ENCODE measurements around the gene FGD5.

The FGD5 gene

DNA sequence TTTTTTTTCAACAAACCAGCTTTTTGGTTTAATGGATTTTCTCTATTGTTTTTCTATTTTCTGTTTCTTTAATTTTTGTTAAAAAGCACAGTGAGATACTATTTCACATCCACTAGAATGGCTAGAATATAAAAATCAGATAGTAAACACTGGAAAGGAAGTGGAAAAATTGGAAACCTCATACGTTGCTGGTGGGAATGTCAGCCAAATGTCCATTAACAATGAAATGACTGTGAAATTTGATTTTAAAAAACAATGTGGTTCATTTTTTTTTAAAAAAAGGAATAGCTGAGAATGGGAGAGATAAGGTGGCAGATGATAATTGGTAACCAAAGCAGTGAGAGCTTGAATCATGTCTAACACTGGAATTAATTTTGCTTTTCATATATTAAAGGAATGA is 148.5 kb downstream of the FGD5 start:
- no peak for TF ChIP-seq ZFX (IDR thresholded peaks at IDR 0.05; ENCODE audit: borderline replicate concordance)
- TF ChIP-seq, protein P1, sequence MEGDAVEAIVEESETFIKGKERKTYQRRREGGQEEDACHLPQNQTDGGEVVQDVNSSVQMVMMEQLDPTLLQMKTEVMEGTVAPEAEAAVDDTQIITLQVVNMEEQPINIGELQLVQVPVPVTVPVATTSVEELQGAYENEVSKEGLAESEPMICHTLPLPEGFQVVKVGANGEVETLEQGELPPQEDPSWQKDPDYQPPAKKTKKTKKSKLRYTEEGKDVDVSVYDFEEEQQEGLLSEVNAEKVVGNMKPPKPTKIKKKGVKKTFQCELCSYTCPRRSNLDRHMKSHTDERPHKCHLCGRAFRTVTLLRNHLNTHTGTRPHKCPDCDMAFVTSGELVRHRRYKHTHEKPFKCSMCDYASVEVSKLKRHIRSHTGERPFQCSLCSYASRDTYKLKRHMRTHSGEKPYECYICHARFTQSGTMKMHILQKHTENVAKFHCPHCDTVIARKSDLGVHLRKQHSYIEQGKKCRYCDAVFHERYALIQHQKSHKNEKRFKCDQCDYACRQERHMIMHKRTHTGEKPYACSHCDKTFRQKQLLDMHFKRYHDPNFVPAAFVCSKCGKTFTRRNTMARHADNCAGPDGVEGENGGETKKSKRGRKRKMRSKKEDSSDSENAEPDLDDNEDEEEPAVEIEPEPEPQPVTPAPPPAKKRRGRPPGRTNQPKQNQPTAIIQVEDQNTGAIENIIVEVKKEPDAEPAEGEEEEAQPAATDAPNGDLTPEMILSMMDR (IDR thresholded peaks at IDR 0.05), result no peak
- no peak overlapping the region for H3K27ac ChIP-seq

- TF ChIP-seq ZFX (IDR thresholded peaks at IDR 0.05; ENCODE audit: borderline replicate concordance), result no peak
- TF ChIP-seq, protein P1 (IDR thresholded peaks at IDR 0.05), result no peak
- no peak overlapping the region for H3K27ac ChIP-seq
Measured at GRCh38 chr3:14969671-14970070, 150.9 kb downstream of the FGD5 start.

DNA sequence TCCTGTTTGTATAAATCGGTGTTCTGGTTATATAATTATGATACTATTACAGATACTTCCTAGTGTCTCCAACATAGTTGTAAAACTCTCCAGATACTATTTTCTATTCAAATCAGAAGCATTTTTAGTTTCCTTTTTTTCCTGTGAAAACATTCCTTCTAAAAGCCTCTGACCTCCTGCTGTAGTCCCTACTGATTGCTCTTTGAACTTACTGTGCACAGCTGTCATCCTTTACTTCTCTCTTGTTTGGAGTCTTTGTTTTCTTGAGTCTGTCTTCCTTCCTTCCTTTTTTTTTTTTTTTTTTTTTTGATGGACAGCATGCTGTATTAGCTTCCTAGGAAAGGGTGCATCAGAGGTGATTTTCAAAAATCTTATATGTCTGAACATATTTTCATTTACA is 157.6 kb downstream of the FGD5 start:
- TF ChIP-seq, protein P1 (IDR thresholded peaks at IDR 0.05), result no peak
- no peak for TF ChIP-seq ZFX (IDR thresholded peaks at IDR 0.05; ENCODE audit: borderline replicate concordance)
- no peak overlapping the region for H3K27ac ChIP-seq

DNA sequence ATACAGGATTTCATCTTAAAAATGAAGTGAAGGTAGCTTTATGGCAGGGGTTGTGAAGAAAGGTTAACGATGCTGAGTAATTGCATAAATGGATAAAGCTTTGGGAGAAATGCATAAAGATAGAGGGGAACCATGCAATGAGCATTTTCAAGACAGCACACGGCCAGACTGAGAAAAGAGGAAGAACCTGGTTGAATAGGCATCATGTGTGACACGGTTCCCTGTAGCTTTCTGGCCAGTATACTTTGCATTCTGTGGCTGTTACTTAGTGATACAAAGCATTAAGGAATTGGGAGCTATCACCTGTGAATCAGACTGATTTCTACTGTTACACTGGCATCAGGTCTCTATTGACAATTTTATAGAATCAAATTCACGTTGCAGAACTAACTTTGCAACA is 161.9 kb downstream of the FGD5 start:
- no peak for TF ChIP-seq ZFX (IDR thresholded peaks at IDR 0.05; ENCODE audit: borderline replicate concordance)
- TF ChIP-seq, protein P1 (IDR thresholded peaks at IDR 0.05), result no peak
- no peak overlapping the region for H3K27ac ChIP-seq
